WTC11 (cell line): ENCODE measurements around the gene HLA-DQA2. TPM values are rescaled to one million over a fixed set of nuclear protein-coding genes. Genes with fewer than 3 reads are reported as not detected.

Experiments used
- ATAC-seq: fragments of 200-7000 bp; cut with Tn5 transposase; 2 replicates; pipeline ENCODE4 v1.10.0; 2021; ENCODE audit warnings: mild to moderate bottlenecking, moderate library complexity
- CTCF ChIA-PET: fragments of 300-600 bp; sonication (Branson Sonifier 250); formaldehyde crosslinking; loops from one replicate; lab custom pipeline; 2021; ENCODE audit warnings: antibody characterized with exemption; lab: Charles Lee
- POLR2A ChIA-PET: fragments of 350-600 bp; sonication (Branson Sonifier 250); formaldehyde crosslinking; loops from one replicate; lab custom pipeline; 2021; ENCODE audit warnings: antibody characterized with exemption; lab: Charles Lee
- DNase-seq: peaks from one replicate; pipeline ENCODE4 v3.0.0; 2021; ENCODE audit warnings: low spot score
- H3K27ac Mint-ChIP-seq: 2 replicates; pipeline ENCODE4 v1.8.0; 2021; ENCODE audit warnings: mixed read lengths
- H3K27me3 Mint-ChIP-seq: 2 replicates; pipeline ENCODE4 v1.8.0; 2021; ENCODE audit warnings: low read depth, mild to moderate bottlenecking, moderate library complexity, mixed read lengths
- H3K36me3 Mint-ChIP-seq: 2 replicates; pipeline ENCODE4 v1.8.0; 2021; ENCODE audit warnings: mixed read lengths
- H3K4me1 Mint-ChIP-seq: 2 replicates; pipeline ENCODE4 v1.8.0; 2022; ENCODE audit warnings: mixed read lengths
- H3K4me3 Mint-ChIP-seq: 2 replicates; pipeline ENCODE4 v1.8.0; 2021; ENCODE audit warnings: mild to moderate bottlenecking, moderate library complexity, mixed read lengths
- H3K9me3 Mint-ChIP-seq: 2 replicates; pipeline ENCODE4 v1.8.0; 2021; ENCODE audit warnings: mixed read lengths
- FOXP1 ChIP-seq: sonication (generic); formaldehyde crosslinking; IDR thresholded peaks from 2 replicates; pipeline ENCODE4 v1.8.0; 2022; ENCODE audit warnings: missing genetic modification reagents, mild to moderate bottlenecking, moderate library complexity, borderline replicate concordance
- HMGA2 ChIP-seq: fragments of 250-450 bp; sonication (Bioruptor Pico); IDR thresholded peaks from 2 replicates; pipeline ENCODE4 v1.4.0; 2021; ENCODE audit warnings: mild to moderate bottlenecking, moderate library complexity
- OVOL2 ChIP-seq: fragments of 250-450 bp; sonication (Bioruptor Pico); IDR thresholded peaks from 2 replicates; pipeline ENCODE4 v1.9.0; 2021; ENCODE audit warnings: mild to moderate bottlenecking, borderline replicate concordance
- TEAD4 ChIP-seq: sonication (generic); formaldehyde crosslinking; IDR thresholded peaks from 2 replicates; pipeline ENCODE4 v1.8.0; 2022; ENCODE audit warnings: mild to moderate bottlenecking, missing genetic modification reagents
- ZNF232 ChIP-seq: sonication (generic); formaldehyde crosslinking; IDR thresholded peaks from 2 replicates; pipeline ENCODE4 v1.8.0; 2022; ENCODE audit warnings: mild to moderate bottlenecking, missing genetic modification reagents
- total RNA-seq: library from RNA; stranded (reverse); gene quantifications from 3 replicates; pipeline ENCODE4 v1.2.3, GENCODE V29; 2021
- TF ChIP-seq, protein P1 (sequence below): sonication (generic); formaldehyde crosslinking; IDR thresholded peaks from 2 replicates; pipeline ENCODE4 v1.8.1; 2023; ENCODE audit warnings: mild to moderate bottlenecking, missing genetic modification reagents
- TF ChIP-seq, protein P2 (sequence below): sonication (generic); formaldehyde crosslinking; IDR thresholded peaks from 2 replicates; pipeline ENCODE4 v1.8.0; 2022; ENCODE audit warnings: mild to moderate bottlenecking, missing genetic modification reagents
- TF ChIP-seq, protein P3 (sequence below): fragments of 250-450 bp; sonication (Bioruptor Pico); IDR thresholded peaks from 2 replicates; pipeline ENCODE4 v1.9.0; 2021; ENCODE audit warnings: mild to moderate bottlenecking
- TF ChIP-seq, protein P4 (sequence below): fragments of 250-450 bp; sonication (Bioruptor Pico); IDR thresholded peaks from 2 replicates; pipeline ENCODE4 v1.9.0; 2021; ENCODE audit warnings: moderate library complexity, mild to moderate bottlenecking, inconsistent platforms, borderline replicate concordance
- TF ChIP-seq, protein P5 (sequence below): fragments of 250-450 bp; sonication (Bioruptor Pico); IDR thresholded peaks from 2 replicates; pipeline ENCODE4 v1.9.0; 2021; ENCODE audit warnings: mild to moderate bottlenecking
- TF ChIP-seq, protein P6 (sequence below): sonication (generic); formaldehyde crosslinking; IDR thresholded peaks from 2 replicates; pipeline ENCODE4 v1.8.1; 2022; ENCODE audit warnings: mild to moderate bottlenecking, moderate library complexity, missing genetic modification reagents
- TF ChIP-seq, protein P7 (sequence below): sonication (generic); formaldehyde crosslinking; IDR thresholded peaks from 2 replicates; pipeline ENCODE4 v1.8.1; 2022; ENCODE audit warnings: missing genetic modification reagents, borderline replicate concordance
- TF ChIP-seq, protein P8 (sequence below): fragments of 250-450 bp; sonication (Bioruptor Pico); IDR thresholded peaks from 2 replicates; pipeline ENCODE4 v2.1.2; 2022; ENCODE audit warnings: mild to moderate bottlenecking, moderate library complexity
- TF ChIP-seq, protein P9 (sequence below): sonication (generic); formaldehyde crosslinking; IDR thresholded peaks from 2 replicates; pipeline ENCODE4 v1.8.0; 2022; ENCODE audit warnings: mild to moderate bottlenecking, missing genetic modification reagents

Gene HLA-DQA2
- total RNA-seq, 1 experiment from 2014 or later = not detected

DNA sequence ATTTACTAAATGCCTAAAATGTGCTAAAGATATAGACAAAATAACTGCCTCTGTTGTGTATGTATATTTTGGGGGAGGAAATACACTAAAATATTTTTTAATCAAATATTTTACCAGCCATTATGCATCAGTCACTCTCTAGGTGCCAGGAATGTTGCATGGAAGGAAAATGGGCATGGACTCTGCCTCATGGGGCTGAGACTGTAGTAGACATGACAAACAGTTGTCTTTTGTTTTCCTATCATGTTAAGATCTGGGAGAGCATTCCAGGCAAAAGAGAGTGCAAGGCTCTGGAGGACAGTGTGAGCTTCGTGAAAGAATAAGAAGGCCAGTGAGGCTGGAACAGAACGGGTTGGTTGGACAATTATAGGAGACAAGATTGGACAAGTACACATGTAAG, 49.1 kb downstream of the HLA-DQA2 start:
- H3K9me3 Mint-ChIP-seq = no peaks in the 10 kb centered on the region
- H3K4me1 Mint-ChIP-seq = peaks cover 7% of the 10 kb centered on the region
- no peak for DNase-seq
- no peak overlapping the region for H3K4me3 Mint-ChIP-seq
- no peak overlapping the region for H3K27ac Mint-ChIP-seq
- no peaks in the 10 kb centered on the region for H3K36me3 Mint-ChIP-seq
- CTCF ChIA-PET = no interaction called here
- POLR2A ChIA-PET = no interaction called here
- ATAC-seq = no peak
- TF ChIP-seq, protein P1, sequence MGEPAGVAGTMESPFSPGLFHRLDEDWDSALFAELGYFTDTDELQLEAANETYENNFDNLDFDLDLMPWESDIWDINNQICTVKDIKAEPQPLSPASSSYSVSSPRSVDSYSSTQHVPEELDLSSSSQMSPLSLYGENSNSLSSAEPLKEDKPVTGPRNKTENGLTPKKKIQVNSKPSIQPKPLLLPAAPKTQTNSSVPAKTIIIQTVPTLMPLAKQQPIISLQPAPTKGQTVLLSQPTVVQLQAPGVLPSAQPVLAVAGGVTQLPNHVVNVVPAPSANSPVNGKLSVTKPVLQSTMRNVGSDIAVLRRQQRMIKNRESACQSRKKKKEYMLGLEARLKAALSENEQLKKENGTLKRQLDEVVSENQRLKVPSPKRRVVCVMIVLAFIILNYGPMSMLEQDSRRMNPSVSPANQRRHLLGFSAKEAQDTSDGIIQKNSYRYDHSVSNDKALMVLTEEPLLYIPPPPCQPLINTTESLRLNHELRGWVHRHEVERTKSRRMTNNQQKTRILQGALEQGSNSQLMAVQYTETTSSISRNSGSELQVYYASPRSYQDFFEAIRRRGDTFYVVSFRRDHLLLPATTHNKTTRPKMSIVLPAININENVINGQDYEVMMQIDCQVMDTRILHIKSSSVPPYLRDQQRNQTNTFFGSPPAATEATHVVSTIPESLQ (CRISPR knock-in tag) = no peak
- no peak for TF ChIP-seq TEAD4 (CRISPR knock-in tag)
- TF ChIP-seq, protein P2, sequence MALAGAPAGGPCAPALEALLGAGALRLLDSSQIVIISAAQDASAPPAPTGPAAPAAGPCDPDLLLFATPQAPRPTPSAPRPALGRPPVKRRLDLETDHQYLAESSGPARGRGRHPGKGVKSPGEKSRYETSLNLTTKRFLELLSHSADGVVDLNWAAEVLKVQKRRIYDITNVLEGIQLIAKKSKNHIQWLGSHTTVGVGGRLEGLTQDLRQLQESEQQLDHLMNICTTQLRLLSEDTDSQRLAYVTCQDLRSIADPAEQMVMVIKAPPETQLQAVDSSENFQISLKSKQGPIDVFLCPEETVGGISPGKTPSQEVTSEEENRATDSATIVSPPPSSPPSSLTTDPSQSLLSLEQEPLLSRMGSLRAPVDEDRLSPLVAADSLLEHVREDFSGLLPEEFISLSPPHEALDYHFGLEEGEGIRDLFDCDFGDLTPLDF (CRISPR knock-in tag) = no peak
- TF ChIP-seq, protein P3, sequence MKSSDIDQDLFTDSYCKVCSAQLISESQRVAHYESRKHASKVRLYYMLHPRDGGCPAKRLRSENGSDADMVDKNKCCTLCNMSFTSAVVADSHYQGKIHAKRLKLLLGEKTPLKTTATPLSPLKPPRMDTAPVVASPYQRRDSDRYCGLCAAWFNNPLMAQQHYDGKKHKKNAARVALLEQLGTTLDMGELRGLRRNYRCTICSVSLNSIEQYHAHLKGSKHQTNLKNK (CRISPR knock-in tag) = no peak
- no peak for TF ChIP-seq HMGA2 (CRISPR knock-in tag)
- TF ChIP-seq, protein P4, sequence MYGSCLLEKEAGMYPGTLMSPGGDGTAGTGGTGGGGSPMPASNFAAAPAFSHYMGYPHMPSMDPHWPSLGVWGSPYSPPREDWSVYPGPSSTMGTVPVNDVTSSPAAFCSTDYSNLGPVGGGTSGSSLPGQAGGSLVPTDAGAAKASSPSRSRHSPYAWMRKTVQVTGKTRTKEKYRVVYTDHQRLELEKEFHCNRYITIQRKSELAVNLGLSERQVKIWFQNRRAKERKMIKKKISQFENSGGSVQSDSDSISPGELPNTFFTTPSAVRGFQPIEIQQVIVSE = no peak
- TF ChIP-seq, protein P5, sequence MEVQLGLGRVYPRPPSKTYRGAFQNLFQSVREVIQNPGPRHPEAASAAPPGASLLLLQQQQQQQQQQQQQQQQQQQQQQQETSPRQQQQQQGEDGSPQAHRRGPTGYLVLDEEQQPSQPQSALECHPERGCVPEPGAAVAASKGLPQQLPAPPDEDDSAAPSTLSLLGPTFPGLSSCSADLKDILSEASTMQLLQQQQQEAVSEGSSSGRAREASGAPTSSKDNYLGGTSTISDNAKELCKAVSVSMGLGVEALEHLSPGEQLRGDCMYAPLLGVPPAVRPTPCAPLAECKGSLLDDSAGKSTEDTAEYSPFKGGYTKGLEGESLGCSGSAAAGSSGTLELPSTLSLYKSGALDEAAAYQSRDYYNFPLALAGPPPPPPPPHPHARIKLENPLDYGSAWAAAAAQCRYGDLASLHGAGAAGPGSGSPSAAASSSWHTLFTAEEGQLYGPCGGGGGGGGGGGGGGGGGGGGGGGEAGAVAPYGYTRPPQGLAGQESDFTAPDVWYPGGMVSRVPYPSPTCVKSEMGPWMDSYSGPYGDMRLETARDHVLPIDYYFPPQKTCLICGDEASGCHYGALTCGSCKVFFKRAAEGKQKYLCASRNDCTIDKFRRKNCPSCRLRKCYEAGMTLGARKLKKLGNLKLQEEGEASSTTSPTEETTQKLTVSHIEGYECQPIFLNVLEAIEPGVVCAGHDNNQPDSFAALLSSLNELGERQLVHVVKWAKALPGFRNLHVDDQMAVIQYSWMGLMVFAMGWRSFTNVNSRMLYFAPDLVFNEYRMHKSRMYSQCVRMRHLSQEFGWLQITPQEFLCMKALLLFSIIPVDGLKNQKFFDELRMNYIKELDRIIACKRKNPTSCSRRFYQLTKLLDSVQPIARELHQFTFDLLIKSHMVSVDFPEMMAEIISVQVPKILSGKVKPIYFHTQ (CRISPR knock-in tag) = no peak
- TF ChIP-seq, protein P6, sequence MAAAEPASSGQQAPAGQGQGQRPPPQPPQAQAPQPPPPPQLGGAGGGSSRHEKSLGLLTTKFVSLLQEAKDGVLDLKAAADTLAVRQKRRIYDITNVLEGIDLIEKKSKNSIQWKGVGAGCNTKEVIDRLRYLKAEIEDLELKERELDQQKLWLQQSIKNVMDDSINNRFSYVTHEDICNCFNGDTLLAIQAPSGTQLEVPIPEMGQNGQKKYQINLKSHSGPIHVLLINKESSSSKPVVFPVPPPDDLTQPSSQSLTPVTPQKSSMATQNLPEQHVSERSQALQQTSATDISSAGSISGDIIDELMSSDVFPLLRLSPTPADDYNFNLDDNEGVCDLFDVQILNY (CRISPR knock-in tag) = no peak
- TF ChIP-seq, protein P7, sequence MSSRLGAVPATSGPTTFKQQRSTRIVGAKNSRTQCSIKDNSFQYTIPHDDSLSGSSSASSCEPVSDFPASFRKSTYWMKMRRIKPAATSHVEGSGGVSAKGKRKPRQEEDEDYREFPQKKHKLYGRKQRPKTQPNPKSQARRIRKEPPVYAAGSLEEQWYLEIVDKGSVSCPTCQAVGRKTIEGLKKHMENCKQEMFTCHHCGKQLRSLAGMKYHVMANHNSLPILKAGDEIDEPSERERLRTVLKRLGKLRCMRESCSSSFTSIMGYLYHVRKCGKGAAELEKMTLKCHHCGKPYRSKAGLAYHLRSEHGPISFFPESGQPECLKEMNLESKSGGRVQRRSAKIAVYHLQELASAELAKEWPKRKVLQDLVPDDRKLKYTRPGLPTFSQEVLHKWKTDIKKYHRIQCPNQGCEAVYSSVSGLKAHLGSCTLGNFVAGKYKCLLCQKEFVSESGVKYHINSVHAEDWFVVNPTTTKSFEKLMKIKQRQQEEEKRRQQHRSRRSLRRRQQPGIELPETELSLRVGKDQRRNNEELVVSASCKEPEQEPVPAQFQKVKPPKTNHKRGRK = no peak
- TF ChIP-seq, protein P8, sequence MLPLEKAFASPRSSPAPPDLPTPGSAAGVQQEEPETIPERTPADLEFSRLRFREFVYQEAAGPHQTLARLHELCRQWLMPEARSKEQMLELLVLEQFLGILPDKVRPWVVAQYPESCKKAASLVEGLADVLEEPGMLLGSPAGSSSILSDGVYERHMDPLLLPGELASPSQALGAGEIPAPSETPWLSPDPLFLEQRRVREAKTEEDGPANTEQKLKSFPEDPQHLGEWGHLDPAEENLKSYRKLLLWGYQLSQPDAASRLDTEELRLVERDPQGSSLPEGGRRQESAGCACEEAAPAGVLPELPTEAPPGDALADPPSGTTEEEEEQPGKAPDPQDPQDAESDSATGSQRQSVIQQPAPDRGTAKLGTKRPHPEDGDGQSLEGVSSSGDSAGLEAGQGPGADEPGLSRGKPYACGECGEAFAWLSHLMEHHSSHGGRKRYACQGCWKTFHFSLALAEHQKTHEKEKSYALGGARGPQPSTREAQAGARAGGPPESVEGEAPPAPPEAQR = no peak
- TF ChIP-seq ZNF232 (CRISPR knock-in tag) = no peak
- no peak for TF ChIP-seq OVOL2 (CRISPR knock-in tag)
- TF ChIP-seq, protein P9, sequence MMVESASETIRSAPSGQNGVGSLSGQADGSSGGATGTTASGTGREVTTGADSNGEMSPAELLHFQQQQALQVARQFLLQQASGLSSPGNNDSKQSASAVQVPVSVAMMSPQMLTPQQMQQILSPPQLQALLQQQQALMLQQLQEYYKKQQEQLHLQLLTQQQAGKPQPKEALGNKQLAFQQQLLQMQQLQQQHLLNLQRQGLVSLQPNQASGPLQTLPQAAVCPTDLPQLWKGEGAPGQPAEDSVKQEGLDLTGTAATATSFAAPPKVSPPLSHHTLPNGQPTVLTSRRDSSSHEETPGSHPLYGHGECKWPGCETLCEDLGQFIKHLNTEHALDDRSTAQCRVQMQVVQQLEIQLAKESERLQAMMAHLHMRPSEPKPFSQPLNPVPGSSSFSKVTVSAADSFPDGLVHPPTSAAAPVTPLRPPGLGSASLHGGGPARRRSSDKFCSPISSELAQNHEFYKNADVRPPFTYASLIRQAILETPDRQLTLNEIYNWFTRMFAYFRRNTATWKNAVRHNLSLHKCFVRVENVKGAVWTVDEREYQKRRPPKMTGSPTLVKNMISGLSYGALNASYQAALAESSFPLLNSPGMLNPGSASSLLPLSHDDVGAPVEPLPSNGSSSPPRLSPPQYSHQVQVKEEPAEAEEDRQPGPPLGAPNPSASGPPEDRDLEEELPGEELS (CRISPR knock-in tag) = no peak
- no peak for TF ChIP-seq FOXP1 (CRISPR knock-in tag)
- peaks cover 10% of the 10 kb centered on the region for H3K27me3 Mint-ChIP-seq
